Vagina (tissue), 2 donors: ENCODE measurements around the gene SIPA1L3.

Experiments
- CTCF ChIP-seq, 3 experiments: fragments of 450-650 bp in 2 of 3; fragments of 200-600 bp in 1 of 3; sonication (generic) in 1 of 3; IDR thresholded peaks; one replicate each; pipeline ENCODE4 v1.5.1; 2017 to 2019; ENCODE audit warnings: antibody characterized with exemption in 3 of 3, mild to moderate bottlenecking in 2 of 3, moderate library complexity in 2 of 3
- POLR2A ChIP-seq, 2 donors: fragments of 450-650 bp; IDR thresholded peaks; one replicate each; pipeline ENCODE4 v1.6.1; 2017; ENCODE audit warnings: antibody characterized with exemption in 2 of 2, mild to moderate bottlenecking in 2 of 2, moderate library complexity in 2 of 2

GRCh38 chr19:38030686-38031422 lies 123.8 kb downstream of the SIPA1L3 start:
- TF ChIP-seq CTCF (IDR thresholded peaks at IDR 0.05): no peak
- TF ChIP-seq POLR2A (IDR thresholded peaks at IDR 0.05): no peak
